Stimulated activated CD8-positive, alpha-beta memory T cell treated with anti-CD3 and anti-CD28 coated beads, Interleukin-7, amount 100 ng/mL, for 4 hours (primary cell): ENCODE data around the gene SUDS3.
"Not testable (repeated sequence)": the region's sequence is repeated elsewhere in the genome, so short reads cannot be mapped to it uniquely, and the experiment has no call there.

ENCODE experiments used
- DNase-seq, 2 donors: peaks; one replicate each; pipeline ENCODE4 v3.0.0-alpha.2; 2020; ENCODE audit warnings: low read depth in 2 of 2

The SUDS3 gene

DNA sequence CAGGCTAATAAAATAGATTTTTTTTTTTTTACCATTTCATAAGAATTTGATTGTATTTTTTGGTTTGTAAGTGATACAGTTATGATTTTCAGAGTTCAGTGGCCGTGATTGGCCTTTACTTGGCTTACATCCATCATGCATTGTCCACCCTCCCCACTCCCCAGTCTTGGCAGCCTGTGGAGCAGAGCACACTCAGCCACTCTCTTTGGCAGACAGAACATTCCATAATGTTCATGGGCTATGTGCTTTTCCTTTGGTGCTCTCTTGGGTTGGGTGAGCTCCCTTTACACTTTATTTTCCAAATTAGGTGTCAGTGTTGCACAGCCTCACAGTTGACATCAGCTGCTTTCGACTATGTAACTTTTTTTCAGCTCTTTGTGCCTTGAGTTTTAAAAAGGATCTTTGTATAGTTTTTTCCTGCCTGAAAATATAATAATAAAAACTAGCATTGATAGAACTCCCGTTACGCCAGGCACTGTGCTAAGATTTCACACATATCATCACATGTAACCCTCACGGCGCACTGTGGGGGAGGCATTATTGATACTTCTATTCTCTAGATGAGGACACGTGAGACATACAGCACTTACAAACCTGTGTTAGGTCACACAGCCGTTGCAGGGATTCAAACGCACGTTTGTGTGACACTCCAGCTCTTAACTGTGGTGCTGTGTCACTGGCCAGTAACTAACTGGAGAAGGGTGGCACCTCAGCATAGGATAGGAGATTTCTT is 21.5 kb downstream of the SUDS3 start:
- no peak for DNase-seq

DNA sequence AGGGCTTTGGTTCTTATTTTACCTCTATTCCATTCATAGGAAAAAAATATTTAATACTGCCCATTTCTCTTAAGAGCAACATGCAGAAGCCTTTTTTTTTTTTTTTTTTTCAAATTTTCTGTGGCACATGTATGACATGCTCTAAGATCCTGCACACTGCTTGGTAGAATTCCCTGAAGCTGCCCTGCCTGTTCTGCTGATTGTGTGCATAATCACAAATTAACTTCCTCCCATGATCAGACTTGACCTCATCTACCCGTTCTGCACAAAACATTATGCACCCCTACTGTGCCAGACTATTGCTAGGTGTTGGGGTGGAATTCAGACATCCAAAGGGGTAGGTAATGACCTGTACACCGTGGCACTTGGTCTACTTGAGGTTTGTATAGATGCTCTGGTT is 22.2 kb downstream of the SUDS3 start:
- no peak for DNase-seq

DNA sequence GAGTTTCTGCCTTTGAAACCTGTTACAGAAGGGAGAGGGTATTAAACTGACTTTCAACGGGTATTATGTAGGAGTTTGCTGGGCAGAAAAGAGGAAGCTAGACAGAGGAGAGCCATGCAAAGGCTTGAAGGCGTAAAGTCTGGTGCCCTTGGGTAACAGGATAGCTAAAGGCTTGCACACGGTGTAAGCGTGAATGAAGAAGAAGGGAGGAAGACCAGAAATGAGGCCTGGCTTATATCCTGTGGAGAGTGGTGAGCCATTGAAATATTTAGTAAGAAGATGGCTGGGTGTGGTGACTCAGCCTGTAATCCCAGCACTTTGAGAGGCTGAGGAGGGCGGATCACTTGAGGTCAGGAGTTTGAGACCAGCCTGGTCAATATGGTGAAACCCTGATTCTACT is 22.6 kb downstream of the SUDS3 start:
- DNase-seq: no peak

DNA sequence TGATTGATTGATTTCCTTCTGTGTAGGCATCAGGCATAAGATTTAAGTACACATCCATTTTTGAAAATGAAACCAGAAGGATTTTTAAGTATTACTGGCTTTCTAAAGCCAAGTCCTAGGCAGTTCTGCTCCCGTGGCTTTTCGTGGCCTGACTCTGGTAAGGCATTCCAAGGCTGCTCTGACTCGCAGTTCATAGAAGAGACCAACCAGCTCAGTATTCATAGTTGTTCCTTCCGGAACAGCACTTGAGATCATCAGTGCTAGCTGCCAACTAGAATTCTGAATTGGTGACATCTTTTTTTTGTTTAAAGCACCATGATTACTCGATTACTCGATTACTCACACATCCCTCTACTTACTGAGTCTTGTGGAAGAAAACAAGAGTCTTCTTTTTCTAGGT is 25.9 kb downstream of the SUDS3 start:
- DNase-seq: no peak

DNA sequence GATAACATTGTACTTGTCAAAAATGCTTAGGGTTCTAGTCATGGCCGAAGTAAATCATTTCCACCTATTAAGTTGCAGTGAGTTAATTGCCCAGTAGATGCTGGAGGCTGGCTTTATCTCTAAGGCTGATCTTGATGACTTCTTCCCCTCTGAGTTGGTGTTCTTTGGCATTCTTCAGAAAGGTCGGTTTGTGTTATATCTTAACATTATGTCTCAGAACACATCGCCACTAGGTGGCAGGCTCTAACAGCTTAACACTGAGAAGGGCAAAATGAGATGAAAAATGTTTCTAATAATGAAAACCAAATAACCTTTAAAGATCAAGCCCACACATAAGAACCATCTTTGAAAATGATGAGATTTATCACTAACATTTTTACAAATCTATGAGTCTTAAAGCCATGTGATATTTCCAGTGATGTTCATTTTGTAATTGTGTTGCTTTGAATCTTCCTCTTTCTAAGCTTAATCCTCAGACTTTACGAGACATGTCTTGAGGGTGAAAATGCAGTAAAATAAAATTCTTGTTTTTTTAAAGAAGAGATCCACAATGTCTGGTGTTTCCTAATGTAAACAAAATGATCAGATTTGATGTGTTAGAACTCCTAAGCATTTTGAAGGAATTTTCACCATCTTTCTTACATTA is 28.6 kb downstream of the SUDS3 start:
- peak in 1 of 2 donors; percentile 7 for DNase-seq

DNA sequence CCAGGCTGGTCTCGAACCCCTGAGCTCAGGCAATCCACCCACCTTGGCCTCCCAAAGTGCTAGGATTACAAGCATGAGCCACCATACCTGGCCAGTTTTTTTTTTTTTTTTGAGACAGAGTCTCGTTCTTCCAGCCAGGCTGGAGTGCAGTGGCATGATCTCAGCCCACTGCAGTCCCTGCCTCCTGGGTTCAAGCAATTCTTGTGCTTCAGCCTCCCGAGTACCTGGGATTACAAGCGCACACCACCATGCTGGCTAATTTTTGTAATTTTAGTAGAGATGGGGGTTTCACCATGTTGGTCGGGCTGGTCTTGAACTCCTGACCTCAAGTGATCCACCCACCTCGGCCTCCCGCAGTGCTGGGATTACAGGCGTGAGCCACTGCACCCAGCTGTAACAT is 31.9 kb downstream of the SUDS3 start:
- not testable (repeated sequence) for DNase-seq

DNA sequence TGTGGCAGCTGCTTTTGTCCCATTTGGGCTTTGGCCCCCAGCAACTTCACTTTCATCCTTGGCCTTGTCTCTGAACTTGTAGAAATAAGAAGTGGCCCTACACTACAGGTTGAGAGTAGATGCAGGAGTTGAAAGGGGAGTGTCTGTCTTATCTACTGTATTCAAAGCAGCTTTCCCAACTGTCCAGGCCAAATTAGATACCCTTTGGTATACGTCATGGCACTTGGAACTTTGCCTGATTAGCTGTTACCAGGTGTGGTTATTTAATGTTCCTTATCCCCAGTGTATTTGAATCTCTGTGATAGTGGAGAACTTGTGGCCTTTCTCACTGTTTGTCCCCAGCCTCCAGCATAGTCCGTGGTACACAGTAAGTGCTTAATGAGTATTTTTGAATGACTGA is 33.5 kb downstream of the SUDS3 start:
- DNase-seq: no peak

DNA sequence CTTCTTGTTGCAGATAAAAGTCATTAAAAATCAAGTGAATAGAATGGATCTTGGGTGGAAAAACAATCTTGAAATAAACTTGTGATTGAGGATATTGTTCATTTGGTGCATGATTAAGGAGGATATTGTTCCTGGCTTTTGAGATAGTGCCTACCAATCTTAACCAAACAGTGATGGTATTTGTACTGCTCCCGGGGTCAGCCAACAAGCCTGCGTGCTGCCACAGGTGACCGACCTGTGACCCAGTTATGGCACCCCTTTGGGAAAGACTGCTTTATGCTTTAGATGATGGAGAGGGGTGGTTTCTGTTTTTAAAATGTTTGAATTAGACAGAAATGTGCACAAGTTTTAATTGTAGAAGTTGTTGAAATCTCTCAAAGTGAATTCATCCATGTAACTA is 41.6 kb downstream of the SUDS3 start:
- no peak for DNase-seq

DNA sequence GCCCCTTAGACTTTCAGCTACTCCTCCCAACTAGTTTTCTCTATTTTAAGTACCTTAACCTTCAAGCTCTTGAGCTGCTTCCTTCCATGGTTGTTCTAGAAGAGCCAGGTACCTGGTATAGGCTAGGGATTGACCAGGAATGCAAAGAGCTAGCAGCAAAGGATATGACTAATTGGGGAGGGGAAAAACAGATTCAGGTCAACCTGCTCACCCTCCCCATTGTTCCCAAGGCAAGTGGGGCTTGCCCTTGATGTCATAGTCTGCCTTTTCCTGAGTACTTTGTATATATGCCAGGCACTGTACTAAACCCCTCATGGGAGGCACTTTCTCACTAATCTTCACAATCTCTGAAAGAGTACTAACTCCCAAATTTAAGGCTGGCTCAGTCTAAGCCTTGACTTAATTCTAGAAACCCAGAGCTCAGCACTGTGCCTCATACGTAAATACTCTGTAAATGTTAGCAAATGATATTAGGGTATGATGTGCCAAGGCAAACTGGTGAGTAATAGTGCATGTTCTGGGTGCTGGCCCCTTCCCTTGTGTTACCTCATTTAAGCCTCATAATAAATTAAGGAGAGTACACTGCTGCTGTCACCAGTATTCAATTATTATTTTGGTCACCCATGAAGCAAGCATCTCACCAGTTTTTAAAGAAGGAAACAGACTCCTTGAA is 42.2 kb downstream of the SUDS3 start:
- DNase-seq: no peak

DNA sequence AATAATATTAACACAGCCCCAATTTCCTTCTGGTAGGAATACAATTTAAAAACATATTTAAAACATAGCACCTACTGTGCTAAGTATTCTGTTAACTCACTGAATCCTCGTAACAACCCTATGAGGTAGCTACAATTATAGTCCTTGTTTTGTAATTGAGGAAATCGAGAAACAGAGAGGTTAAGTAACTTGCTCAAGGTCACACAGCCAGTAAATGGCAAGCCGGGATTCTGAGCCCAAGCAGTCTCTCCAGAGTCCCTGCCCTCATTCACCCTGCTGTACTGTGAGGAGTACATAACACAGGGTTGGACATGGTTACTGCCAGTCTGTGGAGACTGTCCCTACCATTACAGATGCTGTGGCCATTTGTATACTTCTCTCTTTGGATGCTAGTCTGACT is 44.3 kb downstream of the SUDS3 start:
- DNase-seq: no peak

DNA sequence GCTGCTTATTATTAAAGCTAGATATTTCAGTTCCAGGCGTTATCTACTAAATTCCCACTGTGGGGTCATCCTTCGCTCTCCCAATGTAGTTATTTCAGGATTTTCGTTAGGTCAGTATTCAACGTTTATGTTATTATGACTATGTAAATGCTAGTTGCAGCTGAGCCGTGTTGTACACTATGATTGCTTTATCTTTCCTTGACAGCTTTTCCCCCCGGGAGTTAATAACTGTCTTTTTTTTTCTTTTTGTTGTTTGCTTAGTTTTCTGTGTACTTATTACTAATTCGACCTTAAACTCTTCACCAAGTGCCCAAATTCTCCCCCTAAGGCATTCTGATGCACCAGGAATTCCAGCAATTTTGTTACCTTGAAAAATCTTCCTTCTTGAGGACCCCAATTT is 48.5 kb downstream of the SUDS3 start:
- DNase-seq: no peak

DNA sequence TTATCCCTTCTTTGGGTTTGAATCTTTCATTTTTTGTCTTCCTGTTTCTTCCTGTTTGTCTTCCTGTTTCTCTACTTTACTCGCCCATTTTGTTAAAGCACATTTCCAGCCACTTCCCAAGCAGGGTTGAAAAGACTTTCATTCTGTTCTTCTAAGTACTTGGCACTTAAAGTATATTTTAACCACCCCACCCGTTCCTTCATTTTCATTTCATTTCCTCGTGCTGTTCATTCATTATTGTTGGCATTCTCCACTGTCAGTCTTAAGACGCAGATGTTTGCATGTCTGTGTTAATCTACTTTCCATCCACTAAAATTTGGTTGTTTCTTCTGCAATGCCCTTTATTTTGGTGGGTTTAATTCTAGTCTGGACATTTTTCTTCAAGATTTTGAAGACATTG is 49.0 kb downstream of the SUDS3 start:
- no peak for DNase-seq

DNA sequence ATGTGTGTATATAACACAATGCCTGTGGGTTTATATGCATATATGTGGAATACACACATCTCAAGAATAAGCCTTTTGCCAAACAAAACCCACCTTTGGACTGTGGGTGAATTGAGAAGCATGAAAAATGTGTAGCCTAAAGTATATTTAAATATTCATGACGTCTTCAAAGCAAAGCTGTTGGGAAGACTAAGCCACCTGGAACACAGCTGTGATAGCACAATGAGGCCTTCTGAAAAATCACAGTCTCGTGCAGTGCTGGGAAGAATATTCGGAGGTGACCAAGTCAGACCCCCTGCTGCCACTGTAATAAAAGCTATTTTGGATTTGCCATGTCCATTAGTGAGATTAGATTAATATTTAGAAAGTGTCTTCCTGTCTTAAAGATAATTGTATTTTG is 51.5 kb downstream of the SUDS3 start:
- no peak for DNase-seq

DNA sequence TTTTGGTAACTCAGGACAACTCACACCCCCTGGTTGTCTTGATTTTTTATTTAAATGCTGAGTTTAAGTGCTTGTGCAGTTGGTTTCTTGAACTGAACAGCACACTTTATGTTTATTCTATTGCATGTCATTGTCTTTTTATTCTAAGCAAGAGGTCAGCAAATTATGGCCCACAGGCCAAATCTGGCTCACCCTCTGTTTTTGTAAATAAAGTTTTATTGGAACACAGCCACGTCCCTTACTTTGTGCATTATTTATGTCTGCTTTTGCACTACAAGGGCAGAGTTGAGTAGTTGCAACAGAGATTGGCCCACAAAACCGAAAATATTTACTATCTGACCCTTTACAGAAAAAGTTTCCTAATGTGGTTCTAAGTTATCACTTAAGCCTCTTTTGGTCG is 52.3 kb downstream of the SUDS3 start:
- no peak for DNase-seq

DNA sequence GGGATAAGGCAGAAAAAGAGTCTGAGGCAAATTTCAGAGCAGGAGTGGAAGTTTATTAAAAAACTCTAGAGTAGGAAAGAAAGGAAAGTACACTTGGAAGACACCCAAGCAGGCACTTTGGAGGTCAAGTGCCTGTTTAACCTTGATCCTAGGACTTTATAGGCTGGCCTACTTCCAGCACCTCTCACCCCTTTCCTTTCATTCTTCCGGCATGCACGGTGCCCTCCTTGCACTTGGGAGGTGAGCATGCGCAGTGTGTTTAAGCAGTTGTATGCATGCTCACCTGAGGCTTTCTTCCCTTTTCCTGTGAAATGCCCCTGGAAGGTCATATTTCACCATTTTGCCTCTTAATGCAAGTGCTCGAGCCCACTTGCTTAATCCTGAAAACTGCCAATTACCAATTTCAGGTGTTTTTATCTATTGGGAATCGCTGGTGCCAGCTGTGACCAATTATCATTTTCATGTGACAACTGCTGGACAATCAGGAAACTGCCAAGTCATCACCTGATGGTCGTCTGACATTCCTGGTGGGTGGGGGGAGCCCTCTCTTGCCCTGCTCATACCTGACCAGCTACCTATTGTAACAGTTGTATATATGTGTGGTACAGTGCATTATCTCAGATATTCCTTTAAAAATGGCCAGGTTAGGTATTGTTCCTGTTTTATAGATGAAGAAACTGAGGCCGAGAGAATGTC is 53.5 kb downstream of the SUDS3 start:
- no peak for DNase-seq

DNA sequence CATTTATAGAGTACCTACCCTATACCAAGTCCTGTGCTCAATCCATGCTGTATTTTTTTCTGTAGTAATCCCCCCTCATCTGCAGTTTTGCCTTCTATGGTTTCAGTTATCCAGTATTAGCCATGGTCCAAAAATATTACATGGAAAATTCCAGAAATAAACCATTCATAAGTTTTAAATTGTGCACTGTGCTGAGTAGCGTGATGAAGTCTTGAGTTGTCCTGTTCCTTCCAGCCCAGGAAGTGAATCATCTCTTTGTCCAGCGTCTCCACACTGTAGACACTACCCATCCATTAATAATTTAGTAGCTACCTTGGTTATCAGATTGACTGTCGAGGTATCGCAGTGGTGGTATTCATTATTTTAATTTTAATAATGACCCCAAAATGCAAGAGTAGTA is 54.2 kb downstream of the SUDS3 start:
- DNase-seq: no peak

DNA sequence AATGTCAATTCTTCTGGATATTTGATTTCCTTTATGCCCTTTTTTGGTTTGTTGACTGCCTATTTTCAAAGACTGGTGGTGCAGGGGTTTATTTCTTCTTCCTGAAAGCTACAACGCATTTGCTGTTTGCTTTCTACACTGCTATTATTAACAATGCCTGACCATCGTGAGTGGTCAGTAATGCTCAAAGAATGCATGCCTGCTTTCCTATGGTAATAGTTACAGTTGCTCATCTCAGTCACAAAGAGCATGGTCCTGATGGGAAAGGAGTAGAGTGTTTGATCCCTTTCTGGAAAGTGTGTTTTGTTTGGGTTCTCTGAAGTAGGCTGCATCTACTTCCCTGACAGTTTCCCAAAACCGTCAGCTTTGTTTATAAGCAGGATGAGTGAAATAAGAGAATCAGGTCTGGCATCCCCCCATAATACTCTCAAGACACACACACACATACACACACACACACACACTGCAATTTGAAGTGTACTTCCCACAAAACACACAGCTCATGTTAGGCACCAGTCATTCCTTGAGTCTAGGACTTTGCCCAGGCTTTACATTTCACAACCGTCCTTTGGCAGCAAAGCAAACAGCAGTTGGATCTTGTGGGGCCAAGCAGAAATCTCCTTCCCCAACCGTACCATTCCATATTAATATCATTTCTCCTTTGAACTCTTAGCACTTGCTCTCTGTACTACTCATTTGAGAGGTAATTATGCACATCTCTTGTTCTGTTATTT is 56.6 kb downstream of the SUDS3 start:
- DNase-seq: no peak

DNA sequence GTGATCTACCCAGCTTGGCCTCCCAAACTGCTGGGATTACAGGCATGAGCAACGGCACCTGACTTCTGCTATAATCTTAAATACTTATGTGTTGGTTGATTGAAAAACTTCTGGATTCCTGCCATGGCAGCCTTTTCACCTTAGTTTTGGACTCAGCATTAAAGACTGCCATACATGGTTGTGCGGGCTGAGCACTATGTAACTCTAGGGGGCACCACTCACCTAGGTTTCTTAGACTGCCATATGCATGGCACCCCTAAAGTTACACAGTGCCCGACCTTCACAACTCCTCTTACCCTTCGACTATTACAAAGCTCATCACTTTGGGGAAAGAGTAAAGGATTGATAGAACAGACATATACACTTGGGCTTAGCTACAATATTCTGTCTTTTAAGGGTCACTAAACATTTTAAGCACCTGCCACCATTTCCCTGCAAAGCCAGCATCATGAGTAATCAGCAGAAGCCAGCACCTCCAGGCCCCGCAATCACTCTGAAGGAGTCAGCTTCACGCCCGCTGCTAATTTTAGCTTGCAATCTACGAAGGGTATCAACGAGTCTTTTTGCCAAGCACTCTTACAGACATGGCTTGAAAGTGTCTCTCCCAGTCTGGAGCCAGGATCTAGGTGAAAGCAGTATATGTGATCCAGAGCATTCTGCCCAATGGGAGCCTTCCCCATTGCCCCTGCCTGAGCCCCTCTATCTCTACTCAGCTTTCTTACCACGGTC is 59.8 kb downstream of the SUDS3 start:
- no peak for DNase-seq

DNA sequence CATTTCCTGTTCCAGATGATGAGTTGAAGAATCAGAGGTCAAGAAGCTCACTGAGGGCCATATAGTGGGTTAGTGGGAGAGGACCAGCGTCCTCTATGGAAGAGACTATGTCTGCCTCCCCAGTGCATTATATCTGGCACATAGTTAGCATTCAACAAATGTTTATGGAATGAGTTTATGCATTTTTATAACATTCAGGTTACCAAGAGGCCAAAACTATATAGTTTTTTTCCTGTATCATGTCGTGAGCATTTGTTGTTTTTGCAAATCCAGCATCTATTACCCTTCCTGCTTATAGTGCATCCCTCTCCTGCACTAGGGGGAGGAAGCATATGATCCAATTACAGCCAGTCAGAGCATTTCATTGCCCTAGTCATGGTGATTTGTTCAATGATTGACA is 60.6 kb downstream of the SUDS3 start:
- DNase-seq: no peak

DNA sequence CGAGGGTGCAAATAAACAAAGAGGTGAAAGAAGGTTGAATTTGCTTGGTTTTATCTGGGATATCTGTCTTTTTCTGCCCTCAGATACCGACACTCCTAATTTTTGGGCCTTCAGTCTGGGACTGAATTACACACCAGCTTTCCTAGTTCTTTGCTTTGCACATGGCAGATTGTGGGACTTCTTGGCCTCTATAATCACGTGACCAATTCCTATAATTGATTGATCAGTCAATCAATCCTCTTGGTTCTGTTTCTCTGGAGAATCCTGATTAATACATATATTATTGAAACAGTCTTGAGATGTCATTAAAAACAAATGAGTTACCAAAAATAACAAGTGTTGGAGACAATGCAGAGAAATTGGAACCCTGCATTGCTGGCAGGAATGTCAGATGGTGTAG is 62.7 kb downstream of the SUDS3 start:
- no peak for DNase-seq

DNA sequence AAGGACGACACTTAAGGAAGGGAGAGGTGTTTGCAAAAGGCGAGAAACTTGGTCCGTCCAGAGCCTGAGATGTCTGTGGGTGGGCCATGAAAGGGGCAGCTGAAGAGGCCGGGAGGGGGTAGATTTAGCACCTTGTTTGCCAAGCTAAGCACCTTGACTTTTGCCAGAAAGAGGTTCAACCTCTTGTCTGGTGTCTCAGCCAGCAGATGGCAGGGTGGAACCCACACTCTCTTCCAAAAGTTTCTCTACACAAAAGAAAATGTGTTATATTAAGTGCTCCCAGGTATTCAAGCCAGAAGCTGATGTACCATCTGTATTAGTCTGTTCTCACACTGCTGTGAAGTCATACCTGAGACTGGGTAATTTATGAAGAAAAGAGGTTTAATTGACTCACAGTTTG is 69.9 kb downstream of the SUDS3 start:
- DNase-seq: no peak
